Measurements from ENCODE around the gene SCUBE3. TPM values are rescaled to one million over a fixed set of nuclear protein-coding genes. Genes with fewer than 3 reads are reported as not detected.

The SCUBE3 gene
- total and polyA plus RNA-seq, 9 of the 15 experiments (the other 6 are each of a cell fraction or from before 2014, with no cell fraction given), result 0.01 to 0.11 TPM; not detected in 7

GRCh38 chr6:35297601-35298481 lies 84.1 kb downstream of the SCUBE3 start, which contains the start of gene DEF6 (continued):
- no peak for TF ChIP-seq ZNF239 (CRISPR knock-in tag; IDR thresholded peaks at IDR 0.05)
- no peak for TF ChIP-seq RBM25 (IDR thresholded peaks at IDR 0.05; ENCODE audit: low read depth, low read length, severe bottlenecking)
- TF ChIP-seq E2F5 (CRISPR knock-in tag; IDR thresholded peaks at IDR 0.05), result peak; percentile 78; the same call in 1 of the 2 replicates
- TF ChIP-seq ID3 (CRISPR knock-in tag; IDR thresholded peaks at IDR 0.05), result no peak
- TF ChIP-seq ID3 (tag; IDR thresholded peaks at IDR 0.05), result no peak
- peak in 1 of 2 experiments; percentile 70; a peak in 2 of 4 replicates for TF ChIP-seq HDAC1 (IDR thresholded peaks at IDR 0.05)
- TF ChIP-seq BRF2 (IDR thresholded peaks at IDR 0.05; ENCODE audit: borderline replicate concordance, insufficient read depth, insufficient read length), result no peak
- no peak for TF ChIP-seq ZBTB34 (CRISPR knock-in tag; IDR thresholded peaks at IDR 0.05)
- peak; percentile 74 for TF ChIP-seq CHD1 (IDR thresholded peaks at IDR 0.05; ENCODE audit: low read length)
- no peak for TF ChIP-seq ZNF609 (CRISPR knock-in tag; IDR thresholded peaks at IDR 0.05; ENCODE audit: borderline replicate concordance)
- TF ChIP-seq COPS2 (conservative IDR thresholded peaks at IDR 0.05), result no peak
- no peak for TF ChIP-seq DMBX1 (CRISPR knock-in tag; IDR thresholded peaks at IDR 0.05; ENCODE audit: borderline replicate concordance)
